ENCODE results near the gene TAC4.

TAC4 gene

GRCh38 chr17:49848019-49848473 lies at the start of gene TAC4:
TAC4 (minus strand) TSS chr17:49848069; CDS start chr17:49848017, 52 bp downstream.
- no peak within 1 kb of the TSS for H3K4me3 ChIP-seq (ENCODE audit: low read depth, low read length)
- TF ChIP-seq CTCF (IDR thresholded peaks at IDR 0.05; ENCODE audit: borderline replicate concordance, insufficient read depth, low read depth, low read length) = no peak

- no peak for TF ChIP-seq CTCF (IDR thresholded peaks at IDR 0.05; ENCODE audit: borderline replicate concordance, insufficient read depth, low read depth, low read length)
- no peak overlapping the region for H3K4me3 ChIP-seq (ENCODE audit: low read depth, low read length)
Measured at GRCh38 chr17:49896860-49897259, 49.0 kb upstream of the TAC4 start.

GRCh38 chr17:49896222-49896621 lies 48.4 kb upstream of the TAC4 start:
- H3K4me3 ChIP-seq (ENCODE audit: low read depth, low read length) = no peak overlapping the region
- TF ChIP-seq CTCF (IDR thresholded peaks at IDR 0.05; ENCODE audit: borderline replicate concordance, insufficient read depth, low read depth, low read length) = no peak

GRCh38 chr17:49895812-49896211 lies 47.9 kb upstream of the TAC4 start:
- TF ChIP-seq CTCF (IDR thresholded peaks at IDR 0.05; ENCODE audit: borderline replicate concordance, insufficient read depth, low read depth, low read length) = no peak
- H3K4me3 ChIP-seq (ENCODE audit: low read depth, low read length) = no peak overlapping the region

- H3K4me3 ChIP-seq (ENCODE audit: low read depth, low read length) = no peak overlapping the region
- TF ChIP-seq CTCF (IDR thresholded peaks at IDR 0.05; ENCODE audit: borderline replicate concordance, insufficient read depth, low read depth, low read length) = no peak
Measured at GRCh38 chr17:49894761-49895160, 46.9 kb upstream of the TAC4 start.

GRCh38 chr17:49891694-49892389 lies 44.0 kb upstream of the TAC4 start:
- TF ChIP-seq CTCF (IDR thresholded peaks at IDR 0.05; ENCODE audit: borderline replicate concordance, insufficient read depth, low read depth, low read length) = no peak
- no peak overlapping the region for H3K4me3 ChIP-seq (ENCODE audit: low read depth, low read length)

GRCh38 chr17:49891271-49891670 lies 43.4 kb upstream of the TAC4 start:
- TF ChIP-seq CTCF (IDR thresholded peaks at IDR 0.05; ENCODE audit: borderline replicate concordance, insufficient read depth, low read depth, low read length) = no peak
- no peak overlapping the region for H3K4me3 ChIP-seq (ENCODE audit: low read depth, low read length)
